Measurements from ENCODE around the gene KLB. TPM values are rescaled to one million over a fixed set of nuclear protein-coding genes. Genes with fewer than 3 reads are reported as not detected.
"Not testable (repeated sequence)": the region's sequence is repeated elsewhere in the genome, so short reads cannot be mapped to it uniquely, and the experiment has no call there.

Gene KLB
- total RNA-seq (2012; rRNA removed) = not detected in 2 replicates

DNA sequence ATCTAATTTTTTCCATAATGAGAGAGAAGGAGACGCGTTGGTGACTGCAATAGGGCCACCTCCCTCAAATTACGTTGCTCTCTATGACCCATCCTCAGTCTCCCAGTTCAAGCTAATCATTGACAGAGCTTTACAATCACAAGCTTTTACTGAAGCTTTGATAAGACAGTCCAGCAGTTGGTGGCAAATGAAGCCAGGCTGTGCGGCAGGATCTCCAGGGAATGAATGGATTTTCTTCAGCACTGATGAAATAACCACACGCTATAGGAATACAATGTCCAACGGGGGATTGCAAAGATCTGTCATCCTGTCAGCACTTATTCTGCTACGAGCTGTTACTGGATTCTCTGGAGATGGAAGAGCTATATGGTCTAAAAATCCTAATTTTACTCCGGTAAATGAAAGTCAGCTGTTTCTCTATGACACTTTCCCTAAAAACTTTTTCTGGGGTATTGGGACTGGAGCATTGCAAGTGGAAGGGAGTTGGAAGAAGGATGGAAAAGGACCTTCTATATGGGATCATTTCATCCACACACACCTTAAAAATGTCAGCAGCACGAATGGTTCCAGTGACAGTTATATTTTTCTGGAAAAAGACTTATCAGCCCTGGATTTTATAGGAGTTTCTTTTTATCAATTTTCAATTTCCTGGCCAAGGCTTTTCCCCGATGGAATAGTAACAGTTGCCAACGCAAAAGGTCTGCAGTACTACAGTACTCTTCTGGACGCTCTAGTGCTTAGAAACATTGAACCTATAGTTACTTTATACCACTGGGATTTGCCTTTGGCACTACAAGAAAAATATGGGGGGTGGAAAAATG lies at the start of gene KLB:
Gene KLB (plus strand): TSS at position 168 of the 821 bp plus-strand sequence. CDS start 20 bp downstream, at position 188.
- Histone ChIP-seq H3K36me3 (ENCODE audit: insufficient read depth, low read length) (no peaks in the 10 kb centered on the region), H3K4me1 (ENCODE audit: control insufficient read depth, insufficient read depth, low read length) (peaks cover 3% of the 10 kb centered on the region), H3K4me3 (ENCODE audit: low read length) (no peak within 1 kb of the TSS), H3K9ac (ENCODE audit: low read depth, low read length) (no peak within 1 kb of the TSS), H3K9me3 (replicated peaks; ENCODE audit: low read length) (no peaks in the 10 kb centered on the region), H3K4me2 (ENCODE audit: low read length) (peak within 1 kb of the TSS; percentile 3), H3K27me3 (ENCODE audit: control insufficient read depth, insufficient read depth, low read length) (no peaks in the 10 kb centered on the region)

DNA sequence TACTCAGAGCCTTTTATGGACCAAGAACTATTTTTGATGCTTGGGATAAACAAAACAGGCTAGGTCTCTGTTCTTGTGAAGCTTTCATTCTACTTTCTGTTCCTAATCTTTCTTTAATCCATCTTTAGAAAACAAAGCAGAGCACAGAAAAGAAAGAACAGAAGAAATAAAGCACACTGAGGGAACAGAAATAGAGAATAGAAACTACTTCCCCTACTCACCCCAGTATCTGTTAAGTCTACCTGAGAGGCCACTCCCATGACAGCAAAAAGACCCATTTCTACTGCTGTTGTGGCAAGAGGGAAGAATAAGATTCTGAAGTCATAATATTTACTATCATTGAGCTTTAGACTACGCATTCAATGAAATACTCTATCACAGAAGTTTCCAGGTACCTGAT lies 49.7 kb upstream of the KLB start:
- Histone ChIP-seq H3K9me3 (replicated peaks; ENCODE audit: low read length) (no peaks in the 10 kb centered on the region), H3K4me2 (ENCODE audit: low read length) (no peak overlapping the region), H3K36me3 (ENCODE audit: insufficient read depth, low read length) (no peaks in the 10 kb centered on the region), H3K9ac (ENCODE audit: low read depth, low read length) (no peak overlapping the region), H3K27me3 (ENCODE audit: control insufficient read depth, insufficient read depth, low read length) (no peaks in the 10 kb centered on the region), H3K4me3 (ENCODE audit: low read length) (no peak overlapping the region), H3K4me1 (ENCODE audit: control insufficient read depth, insufficient read depth, low read length) (peaks cover 11% of the 10 kb centered on the region)

DNA sequence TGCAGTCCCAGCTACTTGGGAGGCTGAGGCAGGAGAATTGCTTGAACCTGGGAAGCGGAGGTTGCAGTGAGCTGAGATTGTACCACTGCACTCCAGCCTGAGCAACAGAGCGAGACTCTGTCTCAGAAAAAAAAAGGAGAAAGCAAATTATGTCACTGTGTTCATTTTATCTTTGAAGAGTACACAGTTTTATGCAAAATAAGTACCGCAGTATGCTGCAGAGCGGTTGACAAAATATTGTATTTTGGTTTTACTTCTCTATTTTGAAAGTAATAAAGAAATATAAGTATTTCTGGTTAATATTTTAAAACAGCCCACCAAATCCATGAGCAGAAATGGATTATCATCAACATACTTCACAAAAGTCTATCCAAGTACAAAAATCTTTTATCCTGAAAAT lies 46.1 kb upstream of the KLB start:
- not testable (repeated sequence) for H3K36me3 ChIP-seq (ENCODE audit: insufficient read depth, low read length); H3K27me3 ChIP-seq (ENCODE audit: control insufficient read depth, insufficient read depth, low read length); H3K9ac ChIP-seq (ENCODE audit: low read depth, low read length); H3K9me3 ChIP-seq (replicated peaks; ENCODE audit: low read length); H3K4me3 ChIP-seq (ENCODE audit: low read length); H3K4me2 ChIP-seq (ENCODE audit: low read length)
- H3K4me1 ChIP-seq (ENCODE audit: control insufficient read depth, insufficient read depth, low read length) = peaks cover 11% of the 10 kb centered on the region

DNA sequence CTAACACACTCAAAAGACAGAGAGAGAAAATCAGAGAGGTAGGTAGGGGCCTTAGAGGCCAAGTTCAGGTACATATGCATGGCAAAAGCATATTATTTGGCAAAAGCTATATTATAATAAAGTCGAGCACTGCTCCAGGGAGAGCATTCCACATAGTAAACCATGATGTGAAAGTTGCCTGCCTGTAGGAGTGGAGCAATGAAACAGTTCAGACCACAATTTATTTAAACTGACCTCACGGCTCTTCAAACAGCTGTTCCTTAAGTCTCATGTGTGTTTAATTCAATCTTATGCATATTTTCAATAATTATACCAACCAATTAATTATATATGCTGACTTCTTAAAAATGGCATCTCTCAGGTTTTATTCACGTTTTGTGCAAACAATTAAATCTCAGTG lies 43.9 kb upstream of the KLB start:
- Histone ChIP-seq H3K4me3 (ENCODE audit: low read length) (no peak overlapping the region), H3K9me3 (replicated peaks; ENCODE audit: low read length) (no peaks in the 10 kb centered on the region), H3K27me3 (ENCODE audit: control insufficient read depth, insufficient read depth, low read length) (no peaks in the 10 kb centered on the region), H3K4me2 (ENCODE audit: low read length) (no peak overlapping the region), H3K36me3 (ENCODE audit: insufficient read depth, low read length) (no peaks in the 10 kb centered on the region), H3K4me1 (ENCODE audit: control insufficient read depth, insufficient read depth, low read length) (peaks cover 11% of the 10 kb centered on the region), H3K9ac (ENCODE audit: low read depth, low read length) (no peak overlapping the region)

GRCh38 chr4:39363773-39364393 lies 42.8 kb upstream of the KLB start:
- H3K4me3 ChIP-seq (ENCODE audit: low read length) = peak overlapping the region; percentile 42
- H3K9ac ChIP-seq (ENCODE audit: low read depth, low read length) = no peak overlapping the region
- peak overlapping the region; percentile 83 for H3K4me2 ChIP-seq (ENCODE audit: low read length)
- H3K36me3 ChIP-seq (ENCODE audit: insufficient read depth, low read length) = no peaks in the 10 kb centered on the region
- H3K4me1 ChIP-seq (ENCODE audit: control insufficient read depth, insufficient read depth, low read length) = peaks cover 11% of the 10 kb centered on the region
- H3K27me3 ChIP-seq (ENCODE audit: control insufficient read depth, insufficient read depth, low read length) = no peaks in the 10 kb centered on the region
- H3K9me3 ChIP-seq (replicated peaks; ENCODE audit: low read length) = no peaks in the 10 kb centered on the region

DNA sequence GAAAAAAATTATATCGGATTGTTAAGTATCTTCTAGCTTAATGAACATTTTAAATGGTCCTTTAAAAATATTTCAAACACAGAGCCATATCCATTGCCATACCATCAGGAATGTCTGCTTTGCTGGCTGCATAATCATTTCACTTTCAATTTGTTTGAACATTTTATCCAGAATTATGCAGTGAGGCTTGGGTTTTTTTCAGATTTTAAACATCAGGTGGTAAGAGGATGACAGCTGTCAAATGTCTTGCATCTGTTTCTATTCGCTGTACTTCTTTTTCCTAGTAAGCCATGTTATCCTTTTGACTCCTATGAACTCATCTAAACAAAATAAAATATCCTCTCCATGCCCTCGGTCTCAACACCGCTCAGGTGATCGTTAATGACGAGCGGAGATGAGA lies 41.4 kb upstream of the KLB start:
- peak overlapping the region; percentile 83 for H3K4me2 ChIP-seq (ENCODE audit: low read length)
- H3K9ac ChIP-seq (ENCODE audit: low read depth, low read length) = peak overlapping the region; percentile 89
- H3K27me3 ChIP-seq (ENCODE audit: control insufficient read depth, insufficient read depth, low read length) = no peaks in the 10 kb centered on the region
- H3K9me3 ChIP-seq (replicated peaks; ENCODE audit: low read length) = no peaks in the 10 kb centered on the region
- H3K4me3 ChIP-seq (ENCODE audit: low read length) = peak overlapping the region; percentile 81
- H3K36me3 ChIP-seq (ENCODE audit: insufficient read depth, low read length) = no peaks in the 10 kb centered on the region
- peaks cover 11% of the 10 kb centered on the region for H3K4me1 ChIP-seq (ENCODE audit: control insufficient read depth, insufficient read depth, low read length)

- Histone ChIP-seq H3K27me3 (ENCODE audit: control insufficient read depth, insufficient read depth, low read length) (no peaks in the 10 kb centered on the region), H3K36me3 (ENCODE audit: insufficient read depth, low read length) (no peaks in the 10 kb centered on the region), H3K4me3 (ENCODE audit: low read length) (peak within 1 kb of the TSS; percentile 81), H3K4me2 (ENCODE audit: low read length) (peak within 1 kb of the TSS; percentile 83), H3K9ac (ENCODE audit: low read depth, low read length) (peak within 1 kb of the TSS; percentile 89), H3K4me1 (ENCODE audit: control insufficient read depth, insufficient read depth, low read length) (peaks cover 11% of the 10 kb centered on the region), H3K9me3 (replicated peaks; ENCODE audit: low read length) (no peaks in the 10 kb centered on the region)
These were observed 40.6 kb upstream of the KLB start, which contains the start of gene RFC1 for GRCh38 chr4:39365830-39366771. TSS of gene RFC1 (minus strand) at chr4:39366362. CDS start at chr4:39366241, 121 bp downstream.

- no peak overlapping the region for H3K4me2 ChIP-seq (ENCODE audit: low read length)
These were observed 39.6 kb upstream of the KLB start for GRCh38 chr4:39367166-39367565.

GRCh38 chr4:39369301-39369700 lies 37.4 kb upstream of the KLB start:
- no peaks in the 10 kb centered on the region for H3K36me3 ChIP-seq (ENCODE audit: insufficient read depth, low read length)
- no peaks in the 10 kb centered on the region for H3K9me3 ChIP-seq (replicated peaks; ENCODE audit: low read length)
- no peak overlapping the region for H3K4me2 ChIP-seq (ENCODE audit: low read length)
- H3K4me3 ChIP-seq (ENCODE audit: low read length) = no peak overlapping the region
- peaks cover 10% of the 10 kb centered on the region for H3K4me1 ChIP-seq (ENCODE audit: control insufficient read depth, insufficient read depth, low read length)
- peaks cover 4% of the 10 kb centered on the region for H3K27me3 ChIP-seq (ENCODE audit: control insufficient read depth, insufficient read depth, low read length)
- no peak overlapping the region for H3K9ac ChIP-seq (ENCODE audit: low read depth, low read length)

More at GRCh38 chr4:39367166-39367565, 39.6 kb upstream of the KLB start:
- H3K9me3 ChIP-seq (replicated peaks; ENCODE audit: low read length) = no peaks in the 10 kb centered on the region
- H3K27me3 ChIP-seq (ENCODE audit: control insufficient read depth, insufficient read depth, low read length) = peaks cover 2% of the 10 kb centered on the region
- no peak overlapping the region for H3K4me3 ChIP-seq (ENCODE audit: low read length)
- no peak overlapping the region for H3K9ac ChIP-seq (ENCODE audit: low read depth, low read length)
- H3K4me1 ChIP-seq (ENCODE audit: control insufficient read depth, insufficient read depth, low read length) = peaks cover 11% of the 10 kb centered on the region
- H3K36me3 ChIP-seq (ENCODE audit: insufficient read depth, low read length) = no peaks in the 10 kb centered on the region

- H3K4me2 ChIP-seq (ENCODE audit: low read length); H3K9ac ChIP-seq (ENCODE audit: low read depth, low read length); H3K36me3 ChIP-seq (ENCODE audit: insufficient read depth, low read length); H3K4me3 ChIP-seq (ENCODE audit: low read length); H3K4me1 ChIP-seq (ENCODE audit: control insufficient read depth, insufficient read depth, low read length); H3K9me3 ChIP-seq (replicated peaks; ENCODE audit: low read length): not testable (repeated sequence)
- H3K27me3 ChIP-seq (ENCODE audit: control insufficient read depth, insufficient read depth, low read length) = peaks cover 12% of the 10 kb centered on the region
These were observed 35.5 kb upstream of the KLB start for GRCh38 chr4:39371209-39371608.

- Histone ChIP-seq H3K4me2 (ENCODE audit: low read length) (no peak overlapping the region), H3K4me1 (ENCODE audit: control insufficient read depth, insufficient read depth, low read length) (no peaks in the 10 kb centered on the region), H3K27me3 (ENCODE audit: control insufficient read depth, insufficient read depth, low read length) (peaks cover 28% of the 10 kb centered on the region), H3K4me3 (ENCODE audit: low read length) (no peak overlapping the region), H3K9me3 (replicated peaks; ENCODE audit: low read length) (no peaks in the 10 kb centered on the region), H3K36me3 (ENCODE audit: insufficient read depth, low read length) (no peaks in the 10 kb centered on the region), H3K9ac (ENCODE audit: low read depth, low read length) (no peak overlapping the region)
These were observed 31.3 kb upstream of the KLB start for GRCh38 chr4:39375478-39375877.
